PC-3 (cell line): ENCODE measurements around the gene PFKFB4. TPM values are rescaled to one million over a fixed set of nuclear protein-coding genes. Genes with fewer than 3 reads are reported as not detected.

Experiments used
- ATAC-seq: fragments of 200-7000 bp; cut with Tn5 transposase; 2 replicates; pipeline ENCODE4 v1.9.1; 2020; ENCODE audit warnings: mild to moderate bottlenecking, moderate library complexity
- BruUV-seq: library from RNA; stranded (reverse); fragments of 400-500 nt; replicated peaks from 2 replicates; lab custom pipeline; 2021; lab: Mats Ljungman, UMichigan
- CTCF ChIA-PET: fragments of 300-600 bp; sonication (Branson Sonifier 250); formaldehyde crosslinking; loops from one replicate; lab custom pipeline; 2022; ENCODE audit warnings: antibody characterized with exemption; lab: Charles Lee
- POLR2A ChIA-PET: fragments of 300-600 bp; sonication (Branson Sonifier 250); formaldehyde crosslinking; loops from one replicate; lab custom pipeline; 2022; ENCODE audit warnings: antibody characterized with exemption; ENCODE audit not compliant: unreplicated experiment; lab: Charles Lee
- DNase-seq: peaks from one replicate; pipeline ENCODE4 v3.0.0-alpha.2; 2015
- H2AFZ ChIP-seq: fragments of 300-600 bp; sonication (generic); 2 replicates; pipeline ENCODE4 v1.6.0; 2016; ENCODE audit warnings: antibody characterized with exemption, low read length
- H3F3A ChIP-seq: fragments of 300-600 bp; sonication (generic); one replicate; pipeline ENCODE4 v1.6.0; 2017; ENCODE audit warnings: antibody characterized with exemption, low read length, control low read depth, mild to moderate bottlenecking; ENCODE audit not compliant: unreplicated experiment
- H3K27ac ChIP-seq: fragments of 300-600 bp; sonication (generic); 2 replicates; pipeline ENCODE4 v1.5.1; 2016; ENCODE audit warnings: mild to moderate bottlenecking, low read length
- H3K27me3 ChIP-seq: fragments of 300-600 bp; sonication (generic); 2 replicates; pipeline ENCODE4 v1.6.1; 2016; ENCODE audit warnings: low read length, mixed read lengths
- H3K36me3 ChIP-seq: fragments of 300-600 bp; sonication (generic); 2 replicates; pipeline ENCODE4 v1.6.1; 2016; ENCODE audit warnings: low read depth, mixed run types, low read length, mixed read lengths
- H3K4me1 ChIP-seq: fragments of 300-600 bp; sonication (generic); 2 replicates; pipeline ENCODE4 v1.5.1; 2016; ENCODE audit warnings: low read length; ENCODE audit not compliant: insufficient read depth
- H3K4me2 ChIP-seq: fragments of 300-600 bp; sonication (generic); 2 replicates; pipeline ENCODE4 v1.6.0; 2016; ENCODE audit warnings: low read length
- H3K4me3 ChIP-seq: fragments of 300-600 bp; sonication (generic); 2 replicates; pipeline ENCODE4 v1.5.1; 2016; ENCODE audit warnings: mild to moderate bottlenecking, low read length, mixed read lengths
- H3K79me2 ChIP-seq: fragments of 300-600 bp; sonication (generic); 2 replicates; pipeline ENCODE4 v1.6.1; 2017; ENCODE audit warnings: low read length, mixed read lengths
- H3K9ac ChIP-seq: fragments of 300-600 bp; sonication (generic); 2 replicates; pipeline ENCODE4 v1.6.0; 2016; ENCODE audit warnings: mild to moderate bottlenecking, low read length
- H3K9me2 ChIP-seq: fragments of 300-600 bp; sonication (generic); replicated peaks from 2 replicates; pipeline ENCODE4 v1.6.1; 2016; ENCODE audit warnings: mixed run types, low read length, mixed read lengths
- H3K9me3 ChIP-seq: fragments of 300-600 bp; sonication (generic); 2 replicates; pipeline ENCODE4 v1.6.1; 2016; ENCODE audit warnings: low read length, mixed read lengths
- H4K20me1 ChIP-seq: fragments of 300-600 bp; sonication (generic); 2 replicates; pipeline ENCODE4 v1.6.1; 2016; ENCODE audit warnings: low read length, mixed read lengths
- CTCF ChIP-seq: fragments of 300-600 bp; sonication (generic); conservative IDR thresholded peaks from 2 replicates; pipeline ENCODE4 v1.5.1; 2017; ENCODE audit warnings: antibody characterized with exemption, low read depth, mild to moderate bottlenecking, low read length
- EZH2 ChIP-seq: fragments of 300-600 bp; sonication (generic); IDR thresholded peaks from one replicate; pipeline ENCODE4 v1.6.1; 2017; ENCODE audit warnings: antibody characterized with exemption, mild to moderate bottlenecking, low read length; ENCODE audit not compliant: unreplicated experiment
- EZH2phosphoT487 ChIP-seq: fragments of 300-600 bp; sonication (generic); IDR thresholded peaks from 2 replicates; pipeline ENCODE4 v1.6.1; 2018; ENCODE audit warnings: mild to moderate bottlenecking, antibody characterized with exemption, low read length, borderline replicate concordance
- intact Hi-C: fragments of 100-400 bp; cut with micrococcal nuclease; formaldehyde crosslinking; loops from 2 replicates; pipeline ENCODE4 v1.9.0; 2023
- total RNA-seq: library from RNA; depleted of rRNA; stranded (reverse); fragments of >200 nt; gene quantifications from 2 replicates; pipeline ENCODE4 v1.2.3, GENCODE V29; 2014

The PFKFB4 gene
- total RNA-seq, 1 experiment from 2014 or later = 33.5 TPM

- no peak for DNase-seq
- Histone ChIP-seq H3K79me2 (no peaks in the 10 kb centered on the region), H3K9ac (peak within 1 kb of the TSS; percentile 19; the same call in 1 of the 2 replicates), H3K4me1 (peaks cover 54% of the 10 kb centered on the region), H3K9me3 (no peaks in the 10 kb centered on the region), H4K20me1 (no peaks in the 10 kb centered on the region), H3F3A (no peaks in the 10 kb centered on the region), H3K9me2 (no peaks in the 10 kb centered on the region), H2AFZ (no peak within 1 kb of the TSS), H3K27ac (peak within 1 kb of the TSS; percentile 74), H3K4me2 (peak within 1 kb of the TSS; percentile 51), H3K4me3 (no peak within 1 kb of the TSS), H3K27me3 (no peaks in the 10 kb centered on the region), H3K36me3 (peaks cover 15% of the 10 kb centered on the region)
- BruUV-seq = no TSS peak
- TF ChIP-seq EZH2phosphoT487 (no peak), EZH2 (no peak)
- CTCF ChIA-PET = no interaction called here
- POLR2A ChIA-PET = no interaction called here
- intact Hi-C loops = loop anchor here (5.0 kb wide), 1 partner anchor 38 kb away; the partner anchor contains the start of gene PFKFB4
- ATAC-seq = no peak
Observed at GRCh38 chr3:48595075-48595525, 38.5 kb upstream of the PFKFB4 start, which contains the start of gene COL7A1. Gene COL7A1 (minus strand): TSS chr3:48595329. CDS start chr3:48595159, 170 bp downstream.

GRCh38 chr3:48594417-48595049 is 37.9 kb upstream of the PFKFB4 start:
- H3K27ac ChIP-seq = 0 out of 2 replicates have a peak overlapping the region, but pooled peaks have one; percentile 74
- H4K20me1 ChIP-seq = no peaks in the 10 kb centered on the region
- peaks cover 49% of the 10 kb centered on the region for H3K4me1 ChIP-seq
- H3K9me2 ChIP-seq = no peaks in the 10 kb centered on the region
- H3K79me2 ChIP-seq = no peaks in the 10 kb centered on the region
- POLR2A ChIA-PET = no interaction called here
- no peak overlapping the region for H2AFZ ChIP-seq
- no peaks in the 10 kb centered on the region for H3F3A ChIP-seq
- intact Hi-C loops = loop anchor here (5.0 kb wide), 1 partner anchor 37 kb away; the partner anchor contains the start of gene PFKFB4
- no peak overlapping the region for H3K4me3 ChIP-seq
- no peaks in the 10 kb centered on the region for H3K27me3 ChIP-seq
- no peaks in the 10 kb centered on the region for H3K9me3 ChIP-seq
- TF ChIP-seq CTCF = no peak
- ATAC-seq (no peak), DNase-seq (no peak)
- H3K9ac ChIP-seq = no peak overlapping the region
- BruUV-seq = no TSS peak
- CTCF ChIA-PET = no interaction called here
- H3K36me3 ChIP-seq = peaks cover 10% of the 10 kb centered on the region
- no peak overlapping the region for H3K4me2 ChIP-seq

GRCh38 chr3:48593337-48593736 is 36.7 kb upstream of the PFKFB4 start:
- TF ChIP-seq CTCF (no peak), EZH2phosphoT487 (no peak), EZH2 (no peak)
- CTCF ChIA-PET = no interaction called here

More at GRCh38 chr3:48593337-48593736, 36.7 kb upstream of the PFKFB4 start:
- DNase-seq (no peak), ATAC-seq (no peak)
- intact Hi-C loops = no loop called here
- Histone ChIP-seq H3K27me3 (no peaks in the 10 kb centered on the region), H3K27ac (no peak overlapping the region), H3K4me1 (peaks cover 37% of the 10 kb centered on the region), H3K9me3 (no peaks in the 10 kb centered on the region), H3K4me3 (no peak overlapping the region), H2AFZ (no peak overlapping the region), H3K9ac (no peak overlapping the region), H3K9me2 (no peaks in the 10 kb centered on the region), H3K79me2 (no peaks in the 10 kb centered on the region), H4K20me1 (no peaks in the 10 kb centered on the region), H3F3A (no peaks in the 10 kb centered on the region), H3K4me2 (no peak overlapping the region), H3K36me3 (peaks cover 8% of the 10 kb centered on the region)
- no TSS peak for BruUV-seq
- POLR2A ChIA-PET = no interaction called here
